CD4-positive, alpha-beta T cell treated with Interleukin-10 for 1 hour (primary cell): ENCODE data around the gene FOXG1.

Source experiments
- DNase-seq: peaks from one replicate; pipeline ENCODE4 v3.0.0-alpha.2; 2020

Gene FOXG1

GRCh38 chr14:28766469-28766955, at the start of gene FOXG1:
FOXG1 (plus strand) TSS chr14:28766787; CDS start chr14:28767280, 493 bp downstream.
- no peak for DNase-seq

GRCh38 chr14:28719130-28719529, 47.5 kb upstream of the FOXG1 start:
- no peak for DNase-seq

- no peak for DNase-seq
Observed at GRCh38 chr14:28731358-28731757, 35.2 kb upstream of the FOXG1 start.

GRCh38 chr14:28742171-28742846, 24.3 kb upstream of the FOXG1 start:
- no peak for DNase-seq

GRCh38 chr14:28744126-28744525, 22.5 kb upstream of the FOXG1 start:
- no peak for DNase-seq

- DNase-seq: no peak
Observed at GRCh38 chr14:28745176-28745575, 21.4 kb upstream of the FOXG1 start.

GRCh38 chr14:28746247-28746646, 20.3 kb upstream of the FOXG1 start:
- DNase-seq: no peak

GRCh38 chr14:28751467-28752058, 15.0 kb upstream of the FOXG1 start:
- DNase-seq: no peak

GRCh38 chr14:28754209-28754985, 12.2 kb upstream of the FOXG1 start:
- no peak for DNase-seq

- DNase-seq: no peak
Observed at GRCh38 chr14:28755198-28755815, 11.3 kb upstream of the FOXG1 start.

GRCh38 chr14:28755884-28756268, 10.7 kb upstream of the FOXG1 start:
- DNase-seq: no peak

GRCh38 chr14:28756269-28756883, 10.2 kb upstream of the FOXG1 start:
- no peak for DNase-seq

GRCh38 chr14:28756884-28757570, 9.6 kb upstream of the FOXG1 start:
- DNase-seq: no peak

GRCh38 chr14:28757786-28758185, 8.8 kb upstream of the FOXG1 start:
- no peak for DNase-seq

- DNase-seq: no peak
Observed at GRCh38 chr14:28758253-28758884, 8.2 kb upstream of the FOXG1 start.

GRCh38 chr14:28758885-28759652, 7.5 kb upstream of the FOXG1 start:
- no peak for DNase-seq

GRCh38 chr14:28759653-28760313, 6.8 kb upstream of the FOXG1 start:
- DNase-seq: no peak

GRCh38 chr14:28760431-28760996, 6.1 kb upstream of the FOXG1 start:
- no peak for DNase-seq

GRCh38 chr14:28761438-28762291, 4.9 kb upstream of the FOXG1 start:
- DNase-seq: no peak
